Esophagus muscularis mucosa (tissue), 4 donors: ENCODE results near the gene UPK2. TPM values are rescaled to one million over a fixed set of nuclear protein-coding genes. Genes with fewer than 3 reads are reported as not detected.

Experiments used
- DNase-seq: peaks from one replicate; pipeline ENCODE4 v3.0.0-alpha.2; 2017; ENCODE audit errors: extremely low spot score
- H3K27ac ChIP-seq, 4 donors: fragments of 200-600 bp; sonication (generic); replicated peaks in 1 of 4; 1 replicate in 3 of 4; 2 replicates in 1 of 4; pipeline ENCODE4 v1.5.1; 2016 to 2019; ENCODE audit warnings: mild to moderate bottlenecking in 1 of 4
- H3K27me3 ChIP-seq, 4 donors: fragments of 200-600 bp; sonication (generic); one replicate each; pipeline versions ENCODE4 v1.5.1 to v1.6.0; 2016 to 2019
- H3K36me3 ChIP-seq, 4 donors: fragments of 200-600 bp; sonication (generic); one replicate each; pipeline ENCODE4 v1.5.1; 2016 to 2019
- H3K4me1 ChIP-seq, 4 donors: fragments of 200-600 bp; sonication (generic); one replicate each; pipeline ENCODE4 v1.5.1; 2016 to 2019
- H3K4me3 ChIP-seq, 4 donors: fragments of 200-600 bp; sonication (generic); 1 replicate in 2 of 4; 2 replicates in 2 of 4; pipeline ENCODE4 v1.5.1; 2016 to 2019; ENCODE audit warnings: mild to moderate bottlenecking in 4 of 4, moderate library complexity in 1 of 4
- H3K9me3 ChIP-seq, 4 donors: fragments of 200-600 bp; sonication (generic); 1 replicate in 3 of 4; 2 replicates in 1 of 4; pipeline ENCODE4 v1.5.1; 2016 to 2019
- EP300 ChIP-seq: sonication (generic); formaldehyde crosslinking; IDR thresholded peaks from one replicate; pipeline ENCODE4 v1.6.1; 2017; ENCODE audit warnings: antibody characterized with exemption
- POLR2A ChIP-seq: fragments of 450-650 bp; IDR thresholded peaks from one replicate; pipeline ENCODE4 v1.6.1; 2017; ENCODE audit warnings: antibody characterized with exemption, moderate library complexity, mild to moderate bottlenecking, low read depth
- POLR2AphosphoS5 ChIP-seq, 2 donors: sonication (generic); formaldehyde crosslinking; IDR thresholded peaks; one replicate each; pipeline ENCODE4 v1.6.1; 2017; ENCODE audit warnings: antibody characterized with exemption in 2 of 2
- WGBS: methylation state at CpG from one replicate; pipeline ENCODE4 v1.1.5; 2018; 5-methylcytosine and 5-hydroxymethylcytosine counted together
- intact Hi-C: fragments of 100-400 bp; cut with DNase I; formaldehyde crosslinking; loops from one replicate; pipeline ENCODE4 v1.15.1; 2023
- total RNA-seq, 4 donors: library from RNA; depleted of rRNA; stranded (reverse); fragments of >200 nt; gene quantifications; one replicate each; pipeline versions ENCODE4 v1.1.0 to v1.2.1, GENCODE V29; 2016
- TF ChIP-seq, protein P1 (sequence below), 3 experiments: fragments of 200-600 bp in 2 of 3; fragments of 450-650 bp in 1 of 3; sonication (generic) in 2 of 3; IDR thresholded peaks; one replicate each; pipeline ENCODE4 v1.5.1; 2017 to 2019; ENCODE audit warnings: antibody characterized with exemption in 3 of 3, mild to moderate bottlenecking in 2 of 3, moderate library complexity in 1 of 3

Gene UPK2
- total RNA-seq, 4 donors from 2014 or later, result not detected

DNA sequence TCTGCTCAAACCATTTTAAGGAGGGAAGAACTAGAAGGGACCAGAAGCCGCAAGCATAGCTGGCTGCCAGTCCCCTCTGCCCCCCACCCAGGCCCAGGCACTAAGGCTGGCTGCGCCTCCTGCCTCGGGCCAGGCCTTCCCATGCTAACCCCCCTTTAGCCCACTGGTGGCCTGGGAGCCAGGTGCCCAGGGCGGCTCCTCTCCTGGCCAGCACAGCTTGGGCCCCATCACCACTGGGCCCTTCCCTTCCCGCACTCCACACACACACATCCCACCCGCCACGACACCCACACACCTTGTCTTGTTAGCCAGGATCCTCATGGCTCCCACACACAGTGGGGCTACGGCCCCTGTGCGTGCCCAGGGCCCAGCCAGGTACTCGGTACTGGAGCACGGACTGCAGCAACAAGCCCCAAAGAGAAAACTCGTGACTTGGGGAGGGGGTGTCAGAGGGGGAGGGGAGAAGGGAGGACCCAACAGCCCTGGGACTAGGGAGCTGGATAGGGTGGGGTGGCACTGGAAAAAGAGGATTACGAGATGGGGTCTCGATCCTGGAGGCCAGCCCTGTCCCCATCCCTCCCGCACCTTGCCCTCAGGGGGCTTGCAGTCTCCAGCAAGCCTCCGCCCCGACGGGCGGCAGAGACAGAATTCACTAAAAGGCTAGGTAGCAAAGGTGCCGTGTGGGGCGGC is 46.3 kb upstream of the UPK2 start:
- intact Hi-C loops, result loop anchor here (1.0 to 2.0 kb wide), 2 partner anchors 13 to 17 kb away; no protein-coding TSS in a partner anchor
- H3K4me1 ChIP-seq, result peaks cover 78 to 84% (median 82%) of the 10 kb centered on the region in 4 donors
- DNase-seq, result no peak
- H3K27me3 ChIP-seq, result no peaks in the 10 kb centered on the region
- peaks cover 0 to 38% (median 34%) of the 10 kb centered on the region in 4 donors for H3K36me3 ChIP-seq
- H3K4me3 ChIP-seq, result peak overlapping the region; percentile 48 to 61 (median 52)
- TF ChIP-seq, protein P1, sequence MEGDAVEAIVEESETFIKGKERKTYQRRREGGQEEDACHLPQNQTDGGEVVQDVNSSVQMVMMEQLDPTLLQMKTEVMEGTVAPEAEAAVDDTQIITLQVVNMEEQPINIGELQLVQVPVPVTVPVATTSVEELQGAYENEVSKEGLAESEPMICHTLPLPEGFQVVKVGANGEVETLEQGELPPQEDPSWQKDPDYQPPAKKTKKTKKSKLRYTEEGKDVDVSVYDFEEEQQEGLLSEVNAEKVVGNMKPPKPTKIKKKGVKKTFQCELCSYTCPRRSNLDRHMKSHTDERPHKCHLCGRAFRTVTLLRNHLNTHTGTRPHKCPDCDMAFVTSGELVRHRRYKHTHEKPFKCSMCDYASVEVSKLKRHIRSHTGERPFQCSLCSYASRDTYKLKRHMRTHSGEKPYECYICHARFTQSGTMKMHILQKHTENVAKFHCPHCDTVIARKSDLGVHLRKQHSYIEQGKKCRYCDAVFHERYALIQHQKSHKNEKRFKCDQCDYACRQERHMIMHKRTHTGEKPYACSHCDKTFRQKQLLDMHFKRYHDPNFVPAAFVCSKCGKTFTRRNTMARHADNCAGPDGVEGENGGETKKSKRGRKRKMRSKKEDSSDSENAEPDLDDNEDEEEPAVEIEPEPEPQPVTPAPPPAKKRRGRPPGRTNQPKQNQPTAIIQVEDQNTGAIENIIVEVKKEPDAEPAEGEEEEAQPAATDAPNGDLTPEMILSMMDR (IDR thresholded peaks at IDR 0.05), result no peak
- no peak for TF ChIP-seq EP300
- TF ChIP-seq POLR2AphosphoS5 (IDR thresholded peaks at IDR 0.05), result no peak
- TF ChIP-seq POLR2A, result no peak
- no peaks in the 10 kb centered on the region for H3K9me3 ChIP-seq
- H3K27ac ChIP-seq, result peak overlapping the region; percentile 90 to 98 (median 96)
- WGBS, result 36% methylated on average over 13 of the region's 21 CpGs

DNA sequence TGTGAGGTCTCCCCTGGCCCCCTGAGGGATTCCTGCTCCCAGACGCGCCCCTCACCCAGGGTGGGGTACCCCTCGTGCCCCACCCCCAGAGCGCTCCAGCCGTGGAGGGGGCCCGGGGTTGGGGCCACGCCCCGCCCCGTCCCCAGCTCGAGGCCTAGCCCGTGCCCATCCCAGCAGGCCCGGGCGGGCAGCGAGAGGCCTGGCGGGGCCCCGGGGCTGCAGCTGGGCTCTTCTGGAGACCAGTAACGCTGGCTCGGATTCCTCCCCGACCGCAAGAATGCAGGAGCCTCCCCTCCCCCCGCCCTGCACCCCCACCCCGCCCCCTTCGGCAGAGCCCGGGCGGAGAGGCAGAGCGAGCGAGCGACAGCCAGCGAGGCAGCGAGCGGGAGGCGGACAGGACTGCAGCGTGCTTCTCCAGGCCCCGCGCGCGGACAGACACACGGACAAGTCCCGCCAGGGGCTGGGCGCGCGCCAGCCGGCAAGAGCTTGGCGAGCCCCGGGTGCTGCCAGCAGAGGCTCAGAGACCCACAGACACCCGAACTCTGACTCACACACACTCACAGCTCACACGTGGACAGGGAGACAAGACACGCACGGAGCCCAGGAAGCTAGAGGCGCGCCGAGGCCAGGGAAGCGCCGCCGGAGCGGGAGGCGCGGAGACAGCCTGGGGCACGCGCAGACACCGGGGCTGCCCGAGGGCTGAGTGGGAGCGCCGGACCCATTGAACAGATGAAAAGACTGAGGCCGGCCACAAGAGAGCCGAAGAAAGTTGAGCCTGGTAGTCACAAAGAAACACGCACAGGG is 45.6 kb upstream of the UPK2 start:
- peak overlapping the region; percentile 48 to 61 (median 52) for H3K4me3 ChIP-seq
- intact Hi-C loops, result loop anchor here (1.0 kb wide), 1 partner anchor 16 kb away; no protein-coding TSS in a partner anchor
- no peaks in the 10 kb centered on the region for H3K9me3 ChIP-seq
- no peak for DNase-seq
- H3K4me1 ChIP-seq, result peaks cover 85 to 91% (median 89%) of the 10 kb centered on the region in 4 donors
- TF ChIP-seq, protein P1 (IDR thresholded peaks at IDR 0.05), result no peak
- no peak for TF ChIP-seq EP300
- TF ChIP-seq POLR2A, result peak; percentile 42
- TF ChIP-seq POLR2AphosphoS5 (IDR thresholded peaks at IDR 0.05), result peak in 1 of 2 donors; percentile 71
- WGBS, result no CpG with 5 or more reads among the region's 67 CpGs
- H3K27ac ChIP-seq, result peak overlapping the region; percentile 90 to 98 (median 96)
- H3K36me3 ChIP-seq, result peaks cover 0 to 31% (median 28%) of the 10 kb centered on the region in 4 donors
- H3K27me3 ChIP-seq, result no peaks in the 10 kb centered on the region

DNA sequence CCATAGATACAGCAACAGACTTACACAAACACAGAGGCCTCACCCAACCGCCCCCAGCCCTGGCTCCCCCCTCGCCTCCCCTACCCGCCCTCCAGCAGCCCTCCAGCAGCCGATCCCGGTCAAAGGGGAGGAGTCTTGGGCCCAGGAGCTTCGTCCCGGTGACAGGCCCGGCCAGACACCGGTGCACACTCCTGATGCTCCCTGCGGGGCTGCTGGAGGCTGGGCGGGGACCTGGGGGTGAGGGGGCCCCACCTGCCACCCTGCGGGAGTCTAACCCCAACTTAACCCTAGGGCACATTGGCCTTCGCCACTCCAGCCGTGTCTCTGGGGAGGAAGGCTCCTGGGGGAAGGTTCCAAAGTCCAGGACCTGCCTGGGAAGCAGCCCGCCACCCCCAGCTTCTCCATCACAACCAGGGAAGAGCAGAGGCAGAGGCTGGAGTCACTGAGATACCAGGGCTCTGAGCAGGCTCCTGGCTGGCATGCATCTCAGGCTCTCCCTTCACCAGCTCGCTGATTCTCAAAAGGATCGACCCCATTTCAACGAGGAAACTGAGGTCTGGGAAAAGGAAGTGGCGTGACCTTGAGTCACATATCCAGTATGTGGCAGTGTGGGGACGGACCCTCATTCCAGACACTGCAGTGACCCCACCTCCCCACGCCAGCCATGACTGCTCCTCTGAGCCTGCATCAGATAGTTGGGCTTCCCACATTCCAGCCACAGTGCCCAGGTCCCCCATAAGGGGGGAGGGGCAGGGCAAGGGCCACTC is 44.8 kb upstream of the UPK2 start:
- no peaks in the 10 kb centered on the region for H3K27me3 ChIP-seq
- peaks cover 0 to 23% (median 20%) of the 10 kb centered on the region in 4 donors for H3K36me3 ChIP-seq
- no peaks in the 10 kb centered on the region for H3K9me3 ChIP-seq
- H3K27ac ChIP-seq, result peak overlapping the region; percentile 90 to 98 (median 96)
- WGBS, result 39% methylated on average over 7 of the region's 21 CpGs
- intact Hi-C loops, result no loop called here
- DNase-seq, result no peak
- peak overlapping the region; percentile 48 to 61 (median 52) for H3K4me3 ChIP-seq
- peaks cover 93 to 99% (median 97%) of the 10 kb centered on the region in 4 donors for H3K4me1 ChIP-seq
- TF ChIP-seq POLR2AphosphoS5 (IDR thresholded peaks at IDR 0.05) (no peak), POLR2A (no peak), EP300 (no peak)
- TF ChIP-seq, protein P1 (IDR thresholded peaks at IDR 0.05), result no peak

DNA sequence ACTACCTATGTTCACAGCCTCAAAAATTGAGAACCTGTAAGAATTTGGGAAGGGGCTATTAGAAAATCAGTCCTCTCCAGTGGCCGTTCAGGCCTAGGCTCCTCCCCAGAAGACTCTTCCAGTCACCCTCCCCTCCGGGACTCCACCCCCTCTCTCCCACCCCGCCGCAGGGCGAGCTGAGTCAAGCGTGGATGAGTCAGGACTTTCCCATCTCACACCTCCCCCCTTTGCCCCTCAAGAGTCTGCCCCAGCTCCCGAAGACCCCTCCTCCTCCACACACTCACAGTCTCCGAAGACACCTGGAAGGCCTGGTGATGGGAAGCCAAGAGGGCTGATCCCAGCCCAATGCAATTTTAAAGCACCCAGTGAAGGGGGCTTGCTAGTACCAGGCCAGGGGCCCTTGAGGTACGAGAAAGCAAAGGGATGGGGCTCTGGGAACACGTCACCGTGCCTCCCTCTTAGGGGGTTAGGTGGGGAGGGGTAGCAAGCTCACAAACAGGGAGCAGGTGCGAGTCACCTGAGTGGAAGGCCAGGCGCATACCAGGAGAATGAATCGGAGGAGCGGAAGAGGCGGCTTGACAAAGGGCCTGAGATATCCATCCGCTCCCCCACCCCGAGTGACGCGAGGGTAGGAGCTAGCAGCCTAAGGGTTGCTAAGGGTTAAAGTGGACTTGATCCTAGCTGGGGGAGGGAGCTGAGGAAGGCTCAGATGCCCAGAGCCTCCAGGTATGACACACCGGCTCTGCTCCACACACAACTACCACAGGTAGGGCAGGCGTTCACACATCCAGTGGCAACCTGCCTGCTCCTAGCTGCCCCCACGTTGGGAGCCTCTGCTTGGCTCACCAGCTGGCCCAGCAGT is 44.0 kb upstream of the UPK2 start:
- TF ChIP-seq POLR2A (peak; percentile 51), EP300 (no peak), POLR2AphosphoS5 (IDR thresholded peaks at IDR 0.05) (peak in 1 of 2 donors; percentile 69)
- TF ChIP-seq, protein P1 (IDR thresholded peaks at IDR 0.05), result peak in 1 of 3 experiments; percentile 4
- Histone ChIP-seq H3K4me3 (peak overlapping the region; percentile 48 to 61 (median 52)), H3K27me3 (no peaks in the 10 kb centered on the region), H3K36me3 (peaks cover 0 to 15% (median 13%) of the 10 kb centered on the region in 4 donors), H3K27ac (peak overlapping the region; percentile 90 to 98 (median 96)), H3K9me3 (no peaks in the 10 kb centered on the region), H3K4me1 (peaks cover 100% of the 10 kb centered on the region in 4 donors)
- 10% methylated on average over 17 of the region's 23 CpGs for WGBS
- peak; percentile 97 for DNase-seq
- intact Hi-C loops, result no loop called here
